SK-N-SH treated with all-trans-retinoic acid at 6 μM for 48 hours (cell line): Measurements from ENCODE around the gene ANKRD49.

Experiments used
- ARNTL ChIP-seq: fragments of 450-650 bp; formaldehyde crosslinking; IDR thresholded peaks from 2 replicates; pipeline ENCODE4 v1.5.0; 2020; ENCODE audit warnings: low read depth, mild to moderate bottlenecking, moderate library complexity, borderline replicate concordance
- BACH2 ChIP-seq: fragments of 250-450 bp; sonication (Bioruptor Pico); IDR thresholded peaks from 2 replicates; pipeline ENCODE4 v1.9.0; 2021; ENCODE audit warnings: mild to moderate bottlenecking, borderline replicate concordance
- ISL1 ChIP-seq: fragments of 250-450 bp; sonication (Bioruptor Pico); IDR thresholded peaks from 2 replicates; pipeline ENCODE4 v2.1.2; 2022; ENCODE audit warnings: mild to moderate bottlenecking, moderate library complexity
- TCF4 ChIP-seq: fragments of 250-450 bp; sonication (Bioruptor Pico); IDR thresholded peaks from 2 replicates; pipeline ENCODE4 v1.8.0; 2021; ENCODE audit warnings: mild to moderate bottlenecking, moderate library complexity, borderline replicate concordance
- ZFP3 ChIP-seq: fragments of 250-450 bp; sonication (Bioruptor Pico); IDR thresholded peaks from 2 replicates; pipeline ENCODE4 v1.5.0; 2020; ENCODE audit warnings: mild to moderate bottlenecking, moderate library complexity
- ZNF70 ChIP-seq: fragments of 450-650 bp; formaldehyde crosslinking; IDR thresholded peaks from 2 replicates; pipeline ENCODE4 v1.5.0; 2020; ENCODE audit warnings: mild to moderate bottlenecking, moderate library complexity
- ZNF8 ChIP-seq: fragments of 450-650 bp; formaldehyde crosslinking; IDR thresholded peaks from 2 replicates; pipeline ENCODE4 v1.5.0; 2020; ENCODE audit warnings: mild to moderate bottlenecking, moderate library complexity
- TF ChIP-seq, protein P1 (sequence below): fragments of 250-450 bp; sonication (Bioruptor Pico); IDR thresholded peaks from 2 replicates; pipeline ENCODE4 v1.8.0; 2020; ENCODE audit warnings: mild to moderate bottlenecking, moderate library complexity, borderline replicate concordance
- TF ChIP-seq, protein P2 (sequence below): fragments of 250-450 bp; sonication (Bioruptor Pico); IDR thresholded peaks from 2 replicates; pipeline ENCODE4 v1.5.1; 2020; ENCODE audit warnings: low read depth, mild to moderate bottlenecking, moderate library complexity

DNA sequence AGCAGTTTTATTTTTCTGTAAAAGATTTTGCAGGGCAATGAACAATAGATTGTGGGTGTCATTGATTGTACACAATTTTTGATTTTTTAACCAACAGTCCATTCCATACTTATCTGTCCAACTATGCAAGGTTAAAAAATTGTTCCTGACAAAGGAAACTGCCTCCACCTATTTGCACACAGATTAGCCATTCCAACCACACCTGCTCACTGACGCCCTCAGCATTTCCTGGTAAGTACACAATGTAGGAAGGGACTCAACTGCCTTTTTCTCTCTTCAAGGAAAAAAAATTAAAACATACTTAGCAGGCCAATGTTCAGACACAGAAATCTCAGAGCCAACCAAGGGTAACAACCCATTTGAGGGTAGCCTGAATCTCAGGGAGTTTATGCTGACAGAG lies 45.6 kb downstream of the ANKRD49 start:
- TF ChIP-seq TCF4 (CRISPR knock-in tag) (no peak), ZNF70 (CRISPR knock-in tag) (no peak), ISL1 (CRISPR knock-in tag) (no peak), ZFP3 (CRISPR knock-in tag) (no peak), ZNF8 (CRISPR knock-in tag) (no peak), BACH2 (CRISPR knock-in tag) (no peak), ARNTL (CRISPR knock-in tag) (no peak)
- TF ChIP-seq, protein P1, sequence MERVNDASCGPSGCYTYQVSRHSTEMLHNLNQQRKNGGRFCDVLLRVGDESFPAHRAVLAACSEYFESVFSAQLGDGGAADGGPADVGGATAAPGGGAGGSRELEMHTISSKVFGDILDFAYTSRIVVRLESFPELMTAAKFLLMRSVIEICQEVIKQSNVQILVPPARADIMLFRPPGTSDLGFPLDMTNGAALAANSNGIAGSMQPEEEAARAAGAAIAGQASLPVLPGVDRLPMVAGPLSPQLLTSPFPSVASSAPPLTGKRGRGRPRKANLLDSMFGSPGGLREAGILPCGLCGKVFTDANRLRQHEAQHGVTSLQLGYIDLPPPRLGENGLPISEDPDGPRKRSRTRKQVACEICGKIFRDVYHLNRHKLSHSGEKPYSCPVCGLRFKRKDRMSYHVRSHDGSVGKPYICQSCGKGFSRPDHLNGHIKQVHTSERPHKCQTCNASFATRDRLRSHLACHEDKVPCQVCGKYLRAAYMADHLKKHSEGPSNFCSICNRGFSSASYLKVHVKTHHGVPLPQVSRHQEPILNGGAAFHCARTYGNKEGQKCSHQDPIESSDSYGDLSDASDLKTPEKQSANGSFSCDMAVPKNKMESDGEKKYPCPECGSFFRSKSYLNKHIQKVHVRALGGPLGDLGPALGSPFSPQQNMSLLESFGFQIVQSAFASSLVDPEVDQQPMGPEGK (CRISPR knock-in tag): no peak
- TF ChIP-seq, protein P2, sequence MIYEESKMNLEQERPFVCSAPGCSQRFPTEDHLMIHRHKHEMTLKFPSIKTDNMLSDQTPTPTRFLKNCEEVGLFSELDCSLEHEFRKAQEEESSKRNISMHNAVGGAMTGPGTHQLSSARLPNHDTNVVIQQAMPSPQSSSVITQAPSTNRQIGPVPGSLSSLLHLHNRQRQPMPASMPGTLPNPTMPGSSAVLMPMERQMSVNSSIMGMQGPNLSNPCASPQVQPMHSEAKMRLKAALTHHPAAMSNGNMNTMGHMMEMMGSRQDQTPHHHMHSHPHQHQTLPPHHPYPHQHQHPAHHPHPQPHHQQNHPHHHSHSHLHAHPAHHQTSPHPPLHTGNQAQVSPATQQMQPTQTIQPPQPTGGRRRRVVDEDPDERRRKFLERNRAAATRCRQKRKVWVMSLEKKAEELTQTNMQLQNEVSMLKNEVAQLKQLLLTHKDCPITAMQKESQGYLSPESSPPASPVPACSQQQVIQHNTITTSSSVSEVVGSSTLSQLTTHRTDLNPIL: no peak
